GM12878 (cell line): Measurements from ENCODE around the gene ALDH1L1. TPM values are rescaled to one million over a fixed set of nuclear protein-coding genes. Genes with fewer than 3 reads are reported as not detected.

Experiments used
- ATAC-seq: fragments of 200-7000 bp; cut with Tn5 transposase; 3 replicates; pipeline ENCODE4 v1.9.1; 2020; ENCODE audit warnings: mild to moderate bottlenecking, moderate library complexity
- BruUV-seq: library from RNA; stranded (reverse); fragments of 400-500 nt; replicated peaks from 2 replicates; lab custom pipeline; 2021; lab: Mats Ljungman, UMichigan
- CTCF ChIA-PET: fragments of 300-600 bp; sonication (Branson Sonifier 250); formaldehyde crosslinking; extraction: SDS; loops from one replicate; lab custom pipeline; 2021; ENCODE audit warnings: inconsistent platforms; lab: Yijun Ruan, JAX
- POLR2A ChIA-PET: fragments of 350-600 bp; formaldehyde crosslinking; extraction: SDS; loops from one replicate; lab custom pipeline; 2021; ENCODE audit warnings: inconsistent platforms; lab: Charles Lee
- RAD21 ChIA-PET: fragments of 300-600 bp; sonication (Branson Sonifier 250); formaldehyde crosslinking; loops from one replicate; lab custom pipeline; 2023; ENCODE audit warnings: antibody characterized with exemption; ENCODE audit not compliant: unreplicated experiment; lab: Charles Lee
- SMC1A ChIA-PET: fragments of 300-600 bp; sonication (Branson Sonifier 250); formaldehyde crosslinking; loops from one replicate; lab custom pipeline; 2023; ENCODE audit not compliant: unreplicated experiment, uncharacterized antibody; lab: Charles Lee
- DNase-seq: peaks from one replicate; pipeline ENCODE4 v3.0.0-alpha.2; 2011; ENCODE audit warnings: low read depth, low spot score
- FAIRE-seq: peaks from 3 replicates; lab custom pipeline; 2011; peaks lifted over from hg19 to GRCh38; lab: Jason Lieb, UNC
- H2AFZ ChIP-seq: 2 replicates; pipeline ENCODE4 v1.6.0; 2011; ENCODE audit warnings: low read depth, low read length, control low read depth; ENCODE audit not compliant: control insufficient read depth
- H3K27ac ChIP-seq: 2 replicates; pipeline ENCODE4 v1.5.1; 2011; ENCODE audit warnings: control low read depth; ENCODE audit not compliant: control insufficient read depth, insufficient read depth
- H3K27me3 ChIP-seq, 2 experiments: replicated peaks in 1 of 2; 2 replicates each; pipeline versions ENCODE4 v1.6.0 to v1.6.1; 2011; ENCODE audit warnings: low read length in 1 of 2; ENCODE audit not compliant: control insufficient read depth in 2 of 2, insufficient read depth in 2 of 2
- H3K36me3 ChIP-seq, 2 experiments: 2 replicates each; pipeline ENCODE4 v1.5.1; 2011; ENCODE audit warnings: low read length in 1 of 2; ENCODE audit not compliant: control insufficient read depth in 2 of 2, insufficient read depth in 2 of 2
- H3K4me1 ChIP-seq: 2 replicates; pipeline ENCODE4 v1.6.1; 2011; ENCODE audit warnings: mild to moderate bottlenecking, low read length, moderate library complexity, mixed read lengths; ENCODE audit not compliant: control insufficient read depth, insufficient read depth
- H3K4me2 ChIP-seq: 2 replicates; pipeline ENCODE4 v1.6.0; 2011; ENCODE audit warnings: control low read depth; ENCODE audit not compliant: control insufficient read depth, insufficient read depth
- H3K4me3 ChIP-seq: fragments of 200-600 bp; sonication (generic); 2 replicates; pipeline ENCODE4 v1.5.1; 2016
- H3K79me2 ChIP-seq: 2 replicates; pipeline ENCODE4 v1.6.0; 2011; ENCODE audit warnings: low read length; ENCODE audit not compliant: control insufficient read depth, insufficient read depth
- H3K9ac ChIP-seq: 2 replicates; pipeline ENCODE4 v1.8.0; 2011; ENCODE audit warnings: low read length, control low read depth, mixed read lengths; ENCODE audit not compliant: control insufficient read depth, insufficient read depth
- H3K9me3 ChIP-seq: replicated peaks from 3 replicates; pipeline ENCODE4 v1.5.1; 2011; ENCODE audit warnings: mild to moderate bottlenecking, low read length; ENCODE audit not compliant: control insufficient read depth, insufficient read depth
- H4K20me1 ChIP-seq: 2 replicates; pipeline ENCODE4 v1.6.0; 2011; ENCODE audit not compliant: control insufficient read depth, insufficient read depth
- MEF2B ChIP-seq: fragments of 450-650 bp; IDR thresholded peaks from 2 replicates; pipeline ENCODE4 v1.6.1; 2018; ENCODE audit warnings: mild to moderate bottlenecking, moderate library complexity; ENCODE audit not compliant: partially characterized antibody, poor library complexity, severe bottlenecking
- MXI1 ChIP-seq: fragments of 150-350 bp; IDR thresholded peaks from 2 replicates; pipeline ENCODE4 v1.6.1; 2011; ENCODE audit warnings: low read depth, mild to moderate bottlenecking, inconsistent platforms, low read length, improper control_type of control experiment
- NR2C1 ChIP-seq: fragments of 450-650 bp; IDR thresholded peaks from 2 replicates; pipeline ENCODE4 v1.6.1; 2017; ENCODE audit warnings: antibody characterized with exemption, mild to moderate bottlenecking, moderate library complexity
- PAX5 ChIP-seq: IDR thresholded peaks from 2 replicates; pipeline ENCODE4 v1.6.1; 2011; ENCODE audit warnings: low read depth, low read length, borderline replicate concordance
- POLR2AphosphoS5 ChIP-seq: IDR thresholded peaks from 2 replicates; pipeline ENCODE4 v1.6.1; 2011; ENCODE audit warnings: mild to moderate bottlenecking, low read length, inconsistent platforms
- RCOR1 ChIP-seq: conservative IDR thresholded peaks from 2 replicates; pipeline ENCODE4 v1.6.1; 2012; ENCODE audit warnings: low read depth, low read length, improper control_type of control experiment
- STAT1 ChIP-seq: fragments of 450-650 bp; conservative IDR thresholded peaks from 2 replicates; pipeline ENCODE4 v1.6.1; 2014; ENCODE audit warnings: antibody characterized with exemption, mild to moderate bottlenecking
- TAF1 ChIP-seq: IDR thresholded peaks from 2 replicates; pipeline ENCODE4 v1.6.1; 2011; ENCODE audit warnings: mild to moderate bottlenecking, low read depth, low read length, borderline replicate concordance
- ZBTB4 ChIP-seq: fragments of 450-650 bp; formaldehyde crosslinking; IDR thresholded peaks from 2 replicates; pipeline ENCODE4 v1.4.0; 2022; ENCODE audit warnings: mild to moderate bottlenecking, moderate library complexity
- WGBS: methylation state at CpG from one replicate; pipeline ENCODE4 v1.1.6; 2016; ENCODE audit warnings: low lambda C conversion rate; ENCODE audit not compliant: insufficient replicate concordance, insufficient coverage; ENCODE audit errors: missing lambda C conversion rate; 5-methylcytosine and 5-hydroxymethylcytosine counted together
- in situ Hi-C: fragments of 300-500 bp; cut with MboI; formaldehyde crosslinking; loops from 9 replicates; pipeline ENCODE4 v1.14.3; 2018; ENCODE audit warnings: mixed read lengths
- intact Hi-C: fragments of 100-400 bp; cut with micrococcal nuclease; formaldehyde crosslinking; loops from one replicate; pipeline ENCODE4 v1.14.2; 2022; ENCODE audit not compliant: unreplicated experiment
- polyA plus RNA-seq, 11 experiments: library from polyadenylated mRNA; depleted of rRNA in 4 of 11; unstranded in 6 of 11; stranded (reverse) in 5 of 11; fragments of >200 nt; fragmentation: Nextera tagmentation in 4 of 11; fragmentation: Illumina TruSeq in 1 of 11; extraction: Ambion mirVana in 4 of 11; extraction: Trizol in 1 of 11; gene quantifications; 1 replicate in 1 of 11; 2 replicates in 10 of 11; pipeline versions ENCODE4 v1.2.1 to v1.2.3, GENCODE V29; 2011 to 2016; ENCODE audit warnings: inconsistent platforms in 2 of 11, missing spikeins in 2 of 11, low read depth in 1 of 11
- total RNA-seq, 4 experiments: library from RNA; depleted of rRNA in 3 of 4; stranded (reverse); fragments of >200 nt in 3 of 4; fragmentation: Illumina TruSeq in 1 of 4; extraction: Trizol in 1 of 4; gene quantifications; 2 replicates each; pipeline versions ENCODE4 v1.2.1 to v1.2.3, GENCODE V29; 2013 to 2021

Gene ALDH1L1
- total and polyA plus RNA-seq, 10 of the 15 experiments (the other 5 are each of a cell fraction or from before 2014, with no cell fraction given): 0.04 to 18.2 (median 0.45) TPM

- TF ChIP-seq ZBTB4: no peak
- no peak for TF ChIP-seq NR2C1
- TF ChIP-seq POLR2AphosphoS5: no peak
- no peak for TF ChIP-seq MXI1
- TF ChIP-seq TAF1: no peak
These were observed 44.8 kb downstream of the ALDH1L1 start (continued) for GRCh38 chr3:126135406-126136076.

GRCh38 chr3:126135071-126135405 lies 45.3 kb downstream of the ALDH1L1 start:
- TF ChIP-seq MEF2B: no peak
- no peak for TF ChIP-seq STAT1
- TF ChIP-seq RCOR1: no peak
- TF ChIP-seq PAX5: no peak
- Histone ChIP-seq H3K4me3 (no peak overlapping the region), H3K36me3 (no peaks in the 10 kb centered on the region), H3K9me3 (no peaks in the 10 kb centered on the region), H3K79me2 (no peaks in the 10 kb centered on the region), H3K27ac (no peak overlapping the region), H4K20me1 (no peaks in the 10 kb centered on the region), H3K27me3 (0 out of 4 replicates have a peak, but pooled peaks cover 0 to 1% of the 10 kb centered on the region in 2 experiments), H3K9ac (no peak overlapping the region), H3K4me1 (no peaks in the 10 kb centered on the region), H3K4me2 (no peak overlapping the region), H2AFZ (no peak overlapping the region)
- POLR2A ChIA-PET: no interaction called here
- no peak for FAIRE-seq
- no peak for DNase-seq
- no TSS peak for BruUV-seq
- in situ Hi-C loops: loop anchor here (10.0 kb wide), 1 partner anchor 260 kb away; the partner anchor contains the start of gene CFAP100
- 74% methylated on average over 3 of the region's 3 CpGs for WGBS
- intact Hi-C loops: loop anchor here (10.0 kb wide), 1 partner anchor 1410 kb away; no protein-coding TSS in a partner anchor
- RAD21 ChIA-PET: no interaction called here
- no peak for ATAC-seq
- SMC1A ChIA-PET: interaction anchor here (1.5 kb wide), 1 partner anchor 254 kb away, joined by 5 read pairs; no protein-coding TSS in a partner anchor
- CTCF ChIA-PET: interaction anchor here (1.3 to 2.3 kb wide), 4 partner anchors 13 to 258 kb away, joined by 3 to 19 read pairs (median 4); no protein-coding TSS in a partner anchor
